Stimulated activated naive B cell treated with anti-CD40 and anti-IgM and Interleukin-4, amounts not matched to agents 10 μg/mL and 1 μg/mL and 100 μg/mL, for 72 hours (primary cell): ENCODE results near the gene MFAP4.

Experiments used
- ATAC-seq, 2 donors: fragments of 150-1000 bp; cut with Tn5 transposase; replicated peaks; 2 replicates each; pipeline ENCODE4 v1.10.0; 2021; ENCODE audit warnings: moderate library complexity in 1 of 2
- DNase-seq: peaks from one replicate; pipeline ENCODE4 v3.0.0; 2021
- H3K27ac Mint-ChIP-seq: one replicate; pipeline ENCODE4 v1.8.0; 2022; ENCODE audit warnings: mild to moderate bottlenecking, mixed read lengths
- H3K27me3 Mint-ChIP-seq, 2 donors: one replicate each; pipeline ENCODE4 v1.8.0; 2022; ENCODE audit warnings: mixed read lengths in 2 of 2
- H3K36me3 Mint-ChIP-seq, 2 donors: one replicate each; pipeline ENCODE4 v1.8.0; 2022; ENCODE audit warnings: mixed read lengths in 2 of 2, mild to moderate bottlenecking in 1 of 2
- H3K4me1 Mint-ChIP-seq, 2 donors: one replicate each; pipeline ENCODE4 v1.8.0; 2022; ENCODE audit warnings: mixed read lengths in 2 of 2, mild to moderate bottlenecking in 1 of 2
- H3K4me3 Mint-ChIP-seq, 2 donors: one replicate each; pipeline ENCODE4 v1.8.0; 2022; ENCODE audit warnings: mild to moderate bottlenecking in 2 of 2, mixed read lengths in 2 of 2, moderate library complexity in 1 of 2
- H3K9me3 Mint-ChIP-seq, 2 donors: one replicate each; pipeline ENCODE4 v1.8.0; 2022; ENCODE audit warnings: mixed read lengths in 2 of 2, mild to moderate bottlenecking in 1 of 2

MFAP4 gene

DNA sequence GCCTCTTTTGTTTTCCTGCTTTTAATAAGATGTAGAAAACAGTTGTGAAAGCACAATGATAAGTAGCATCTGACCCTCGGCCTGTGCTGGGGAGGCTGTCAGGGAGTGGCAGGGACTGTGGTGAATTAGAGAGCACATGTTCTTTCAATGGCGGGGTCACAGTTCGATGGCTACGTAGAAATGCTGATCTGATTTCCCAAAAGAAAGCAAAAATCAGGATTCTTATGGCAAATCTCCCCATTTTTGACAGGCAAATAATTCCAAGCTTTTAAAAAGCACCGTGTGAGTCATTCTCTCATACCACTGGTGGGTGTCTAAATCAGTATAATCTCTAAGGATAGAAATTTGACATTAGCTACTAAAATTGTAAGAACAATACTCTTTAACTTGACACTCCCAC, 12.9 kb downstream of the MFAP4 start:
- no peak overlapping the region for H3K4me3 Mint-ChIP-seq
- DNase-seq: no peak
- no peaks in the 10 kb centered on the region for H3K9me3 Mint-ChIP-seq
- no peak for ATAC-seq
- H3K27me3 Mint-ChIP-seq: no peaks in the 10 kb centered on the region
- peaks cover 0 to 3% of the 10 kb centered on the region in 2 donors for H3K36me3 Mint-ChIP-seq
- peaks cover 33 to 54% of the 10 kb centered on the region in 2 donors for H3K4me1 Mint-ChIP-seq
- no peak overlapping the region for H3K27ac Mint-ChIP-seq

DNA sequence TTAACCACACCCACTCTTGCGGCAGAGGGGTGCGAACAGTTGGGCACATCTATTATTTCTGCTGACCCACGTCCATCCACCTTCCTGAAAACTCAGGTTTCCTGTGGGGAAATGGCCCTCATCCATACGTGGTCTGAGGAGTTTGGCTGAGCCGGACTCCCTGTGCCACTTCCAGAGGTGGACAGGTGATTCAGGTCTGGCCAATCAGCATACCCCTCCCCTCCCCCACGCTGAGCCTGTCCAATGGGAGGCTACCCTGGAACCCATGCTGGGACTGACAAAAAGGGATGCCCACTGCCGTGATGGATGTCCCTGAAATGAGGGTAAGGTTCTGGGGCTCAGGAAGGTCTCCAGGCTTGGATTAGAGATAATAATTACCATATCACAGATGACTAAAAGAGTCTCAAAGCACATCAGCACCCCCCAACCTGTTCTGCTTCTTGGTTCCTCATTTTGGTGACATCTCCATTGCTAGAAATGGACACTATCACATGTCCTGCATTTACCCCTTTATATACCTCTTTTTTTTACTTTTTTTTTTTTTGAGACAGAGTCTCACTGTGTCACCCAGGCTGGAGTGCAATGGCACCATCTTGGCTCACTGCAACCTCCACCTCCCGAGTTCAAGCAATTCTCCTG, 14.0 kb downstream of the MFAP4 start:
- H3K4me1 Mint-ChIP-seq: peaks cover 35 to 55% of the 10 kb centered on the region in 2 donors
- no peaks in the 10 kb centered on the region for H3K9me3 Mint-ChIP-seq
- no peak overlapping the region for H3K27ac Mint-ChIP-seq
- H3K36me3 Mint-ChIP-seq: peaks cover 0 to 3% of the 10 kb centered on the region in 2 donors
- no peak overlapping the region for H3K4me3 Mint-ChIP-seq
- ATAC-seq: no peak
- no peak for DNase-seq
- no peaks in the 10 kb centered on the region for H3K27me3 Mint-ChIP-seq

GRCh38 chr17:19372439-19372838, 14.6 kb downstream of the MFAP4 start:
- Mint-ChIP-seq H3K9me3 (no peaks in the 10 kb centered on the region), H3K4me1 (peaks cover 35 to 55% of the 10 kb centered on the region in 2 donors), H3K36me3 (peaks cover 0 to 3% of the 10 kb centered on the region in 2 donors), H3K27ac (no peak overlapping the region), H3K4me3 (no peak overlapping the region), H3K27me3 (no peaks in the 10 kb centered on the region)
- ATAC-seq: no peak
- no peak for DNase-seq

GRCh38 chr17:19372011-19372370, 15.0 kb downstream of the MFAP4 start:
- Mint-ChIP-seq H3K4me3 (no peak overlapping the region), H3K4me1 (peaks cover 34 to 52% of the 10 kb centered on the region in 2 donors)

GRCh38 chr17:19371259-19372010, 15.6 kb downstream of the MFAP4 start:
- peaks cover 31 to 49% of the 10 kb centered on the region in 2 donors for H3K4me1 Mint-ChIP-seq
- no peak overlapping the region for H3K4me3 Mint-ChIP-seq
- DNase-seq (no peak), ATAC-seq (peak; percentile 31 to 48)
- peaks cover 0 to 3% of the 10 kb centered on the region in 2 donors for H3K36me3 Mint-ChIP-seq
- no peak overlapping the region for H3K27ac Mint-ChIP-seq
- no peaks in the 10 kb centered on the region for H3K27me3 Mint-ChIP-seq
- no peaks in the 10 kb centered on the region for H3K9me3 Mint-ChIP-seq

More at GRCh38 chr17:19372011-19372370, 15.0 kb downstream of the MFAP4 start:
- ATAC-seq (no peak), DNase-seq (no peak)
- Mint-ChIP-seq H3K27me3 (no peaks in the 10 kb centered on the region), H3K36me3 (peaks cover 0 to 3% of the 10 kb centered on the region in 2 donors), H3K27ac (no peak overlapping the region), H3K9me3 (no peaks in the 10 kb centered on the region)

DNA sequence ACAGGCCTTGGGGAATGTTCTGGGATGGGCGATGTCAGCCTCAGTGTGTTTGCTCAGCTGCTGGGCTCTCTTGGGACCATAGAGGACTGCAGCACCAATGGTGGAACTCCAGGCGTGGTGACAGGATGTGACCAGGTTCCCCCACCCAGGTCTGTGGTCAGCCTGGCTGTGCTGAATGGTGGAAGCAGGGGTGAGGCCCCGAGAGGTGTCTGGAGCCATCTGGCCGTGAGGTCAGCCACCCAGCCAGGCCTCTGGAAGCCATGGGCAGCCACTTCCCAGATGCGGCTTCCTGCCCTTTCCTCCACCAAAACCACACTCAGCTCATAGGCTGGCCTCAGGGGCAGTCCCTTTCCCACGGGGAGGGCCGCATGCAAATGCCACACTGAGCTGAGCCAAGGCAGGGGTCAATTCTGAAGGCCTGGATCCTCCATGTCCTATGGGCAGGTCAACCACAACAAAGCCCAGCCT, 16.5 kb downstream of the MFAP4 start:
- Mint-ChIP-seq H3K27ac (peak overlapping the region; percentile 86), H3K4me3 (peak overlapping the region in 1 of 2 donors; percentile 65), H3K27me3 (peaks cover 0 to 6% of the 10 kb centered on the region in 2 donors), H3K9me3 (no peaks in the 10 kb centered on the region), H3K36me3 (peaks cover 0 to 3% of the 10 kb centered on the region in 2 donors), H3K4me1 (peaks cover 31 to 49% of the 10 kb centered on the region in 2 donors)
- DNase-seq (peak; percentile 42), ATAC-seq (peak; percentile 79 to 80)

DNA sequence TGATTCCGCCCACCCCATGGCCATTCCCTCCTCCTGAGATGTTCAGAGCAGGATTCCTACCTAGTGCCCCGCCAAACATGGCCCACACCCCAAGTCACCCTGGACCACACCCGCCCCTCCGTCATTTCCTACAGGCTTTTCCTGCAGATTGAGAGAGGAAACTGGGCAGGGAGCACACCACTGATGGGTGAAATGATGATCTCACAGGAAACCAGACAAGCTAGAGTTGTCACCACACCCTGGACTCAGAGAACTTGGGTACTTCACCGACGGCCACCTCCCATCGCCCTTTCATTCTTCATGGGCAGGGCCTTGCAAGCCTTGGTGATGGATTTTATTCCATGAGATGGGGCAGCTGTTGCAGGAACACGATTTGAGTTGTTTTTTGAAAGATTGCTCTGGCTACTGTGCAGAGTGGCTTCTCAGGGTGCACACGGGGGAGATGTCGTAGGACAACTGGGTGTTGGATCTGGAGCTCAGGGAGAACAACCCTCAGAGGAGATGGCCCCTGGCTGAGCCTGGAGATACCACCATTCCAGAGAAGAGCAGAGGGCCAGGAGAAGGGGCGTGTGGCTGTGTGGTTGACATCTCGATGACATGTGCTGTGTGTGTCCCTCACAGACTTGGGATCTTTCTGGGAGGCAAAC, 17.0 kb downstream of the MFAP4 start:
- Mint-ChIP-seq H3K9me3 (no peaks in the 10 kb centered on the region), H3K27ac (peak overlapping the region; percentile 86), H3K4me3 (peak overlapping the region; percentile 57 to 65), H3K36me3 (peaks cover 0 to 3% of the 10 kb centered on the region in 2 donors), H3K4me1 (peaks cover 31 to 49% of the 10 kb centered on the region in 2 donors), H3K27me3 (peaks cover 0 to 7% of the 10 kb centered on the region in 2 donors)
- DNase-seq (no peak), ATAC-seq (peak in 1 of 2 donors; percentile 47)

DNA sequence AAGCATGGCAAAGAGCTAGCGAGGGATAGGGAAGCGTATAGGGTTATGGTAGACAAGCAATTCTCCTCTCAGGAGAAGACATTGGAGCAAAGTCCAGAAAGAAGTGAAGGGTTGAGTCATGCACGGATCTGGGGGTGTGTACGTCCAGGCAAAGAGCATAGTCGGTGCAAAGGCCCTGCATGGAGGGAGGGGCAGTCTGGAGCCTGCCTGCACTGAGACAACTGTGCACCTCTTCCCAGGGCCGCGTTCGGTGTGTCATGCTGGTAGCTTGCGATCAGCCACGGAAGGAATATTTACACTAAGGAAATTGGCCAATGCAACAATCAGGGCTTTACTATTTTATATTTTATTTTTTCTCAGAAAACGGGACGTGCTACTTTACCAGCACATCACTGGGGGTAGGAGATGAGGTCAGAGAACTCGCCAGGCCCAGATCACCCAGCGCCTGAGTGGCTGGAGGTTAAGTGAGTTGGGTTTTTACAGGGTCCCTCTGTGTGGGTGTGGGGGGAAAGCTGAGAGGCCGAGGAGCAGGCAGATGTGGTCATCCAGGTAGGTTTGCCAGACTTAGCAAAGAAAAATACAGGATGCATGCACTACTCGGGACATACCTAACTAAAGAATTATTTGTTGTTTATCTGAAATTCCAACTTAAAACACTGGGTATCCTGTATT, 17.7 kb downstream of the MFAP4 start:
- DNase-seq (no peak), ATAC-seq (no peak)
- Mint-ChIP-seq H3K27ac (no peak overlapping the region), H3K4me3 (no peak overlapping the region), H3K36me3 (peaks cover 0 to 3% of the 10 kb centered on the region in 2 donors), H3K9me3 (no peaks in the 10 kb centered on the region), H3K27me3 (peaks cover 0 to 12% of the 10 kb centered on the region in 2 donors), H3K4me1 (peaks cover 31 to 49% of the 10 kb centered on the region in 2 donors)

DNA sequence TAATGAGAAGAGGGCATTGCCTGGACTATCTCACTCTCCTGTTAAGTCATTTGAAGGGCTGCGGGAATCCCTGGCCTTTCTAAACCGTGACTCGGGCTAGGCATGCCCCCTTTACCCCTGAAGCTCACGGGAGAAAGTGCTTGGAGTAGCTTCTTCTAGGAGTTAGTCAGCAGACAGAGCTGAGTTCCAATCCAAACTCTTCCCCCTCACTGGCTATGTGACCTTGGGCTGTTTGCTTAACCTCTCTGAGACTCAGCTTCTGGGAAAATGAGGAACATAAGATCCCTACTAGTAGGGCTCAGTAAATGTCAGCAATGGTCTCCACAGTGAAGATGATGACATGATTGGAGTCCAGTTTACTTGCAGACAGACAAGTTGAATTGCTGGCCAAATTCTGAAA, 18.8 kb downstream of the MFAP4 start:
- no peak overlapping the region for H3K4me3 Mint-ChIP-seq
- no peaks in the 10 kb centered on the region for H3K36me3 Mint-ChIP-seq
- no peak for ATAC-seq
- no peak for DNase-seq
- peaks cover 0 to 17% of the 10 kb centered on the region in 2 donors for H3K27me3 Mint-ChIP-seq
- no peak overlapping the region for H3K27ac Mint-ChIP-seq
- H3K4me1 Mint-ChIP-seq: peaks cover 31 to 41% of the 10 kb centered on the region in 2 donors
- no peaks in the 10 kb centered on the region for H3K9me3 Mint-ChIP-seq

- Mint-ChIP-seq H3K27me3 (peaks cover 0 to 17% of the 10 kb centered on the region in 2 donors), H3K36me3 (no peaks in the 10 kb centered on the region), H3K9me3 (no peaks in the 10 kb centered on the region), H3K4me3 (no peak overlapping the region), H3K27ac (no peak overlapping the region), H3K4me1 (peaks cover 24 to 38% of the 10 kb centered on the region in 2 donors)
- no peak for DNase-seq
- no peak for ATAC-seq
These were observed 20.4 kb downstream of the MFAP4 start for GRCh38 chr17:19366637-19366972.

DNA sequence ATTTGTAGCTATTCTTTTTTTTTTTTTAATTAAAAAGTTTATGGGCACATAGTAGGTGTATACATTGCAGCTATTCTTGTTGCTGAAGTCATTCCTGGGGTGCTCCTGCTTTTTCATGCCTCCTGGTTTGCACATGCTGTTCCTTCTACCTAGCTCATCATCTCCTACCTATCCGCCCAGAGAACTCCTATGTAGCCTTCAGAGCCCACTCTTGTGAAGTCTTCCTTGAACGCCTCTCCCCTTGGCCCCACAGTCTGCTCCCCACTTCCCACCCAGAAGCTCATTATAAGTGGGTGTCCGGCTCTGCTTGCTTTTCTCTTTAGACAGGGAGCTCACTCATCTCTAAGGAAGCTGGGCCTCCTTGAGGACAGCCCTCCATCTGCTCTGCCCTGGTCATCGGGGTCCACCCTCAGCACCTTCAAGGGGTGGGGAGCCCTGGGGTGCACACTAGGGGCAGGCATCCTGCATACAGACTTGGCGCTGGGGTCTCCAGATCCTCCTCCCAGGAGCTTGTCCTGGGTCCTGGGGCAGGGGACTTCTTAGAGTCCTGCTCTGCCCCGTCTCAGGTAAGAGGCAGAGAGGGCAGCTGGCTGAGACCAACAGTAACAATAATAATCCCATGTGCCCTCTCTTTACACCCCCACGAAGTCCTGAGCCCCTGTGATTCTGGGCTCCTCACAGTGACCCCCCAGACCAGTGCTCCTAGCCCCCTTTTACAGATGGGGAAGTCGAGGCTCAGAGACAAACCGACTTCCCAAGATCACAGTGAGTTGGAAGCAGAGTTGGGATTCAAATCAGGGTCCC, 21.0 kb downstream of the MFAP4 start:
- peaks cover 18 to 37% of the 10 kb centered on the region in 2 donors for H3K4me1 Mint-ChIP-seq

DNA sequence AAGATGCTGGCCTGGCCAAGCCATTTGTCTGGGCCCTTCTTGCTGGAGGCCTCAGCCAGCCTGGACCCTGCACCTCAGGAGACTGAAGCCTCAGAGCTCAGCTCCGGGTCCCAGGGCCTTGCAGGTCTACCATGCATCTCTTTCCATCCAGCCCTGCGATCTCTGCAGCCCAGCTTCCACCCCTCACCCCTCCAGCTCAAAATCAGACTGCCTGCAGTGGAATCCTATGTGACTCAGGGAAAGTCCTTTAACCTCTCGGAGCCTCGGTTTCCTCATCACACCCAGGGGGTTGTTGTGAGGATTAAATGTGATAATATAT, 21.5 kb downstream of the MFAP4 start:
- Mint-ChIP-seq H3K36me3 (no peaks in the 10 kb centered on the region), H3K27me3 (peaks cover 0 to 25% of the 10 kb centered on the region in 2 donors), H3K9me3 (no peaks in the 10 kb centered on the region), H3K27ac (no peak overlapping the region), H3K4me3 (no peak overlapping the region), H3K4me1 (peaks cover 13 to 31% of the 10 kb centered on the region in 2 donors)
- no peak for ATAC-seq
- DNase-seq: no peak

More for the DNA sequence above, 21.0 kb downstream of the MFAP4 start:
- peaks cover 0 to 21% of the 10 kb centered on the region in 2 donors for H3K27me3 Mint-ChIP-seq
- no peak for DNase-seq
- H3K9me3 Mint-ChIP-seq: no peaks in the 10 kb centered on the region
- H3K27ac Mint-ChIP-seq: no peak overlapping the region
- no peak overlapping the region for H3K4me3 Mint-ChIP-seq
- no peaks in the 10 kb centered on the region for H3K36me3 Mint-ChIP-seq
- ATAC-seq: no peak

- Mint-ChIP-seq H3K4me3 (no peak overlapping the region), H3K36me3 (no peaks in the 10 kb centered on the region), H3K27me3 (peaks cover 0 to 30% of the 10 kb centered on the region in 2 donors), H3K9me3 (no peaks in the 10 kb centered on the region), H3K4me1 (peaks cover 8 to 26% of the 10 kb centered on the region in 2 donors), H3K27ac (no peak overlapping the region)
- ATAC-seq (no peak), DNase-seq (no peak)
These were observed 22.1 kb downstream of the MFAP4 start for GRCh38 chr17:19364699-19365498.
